GM19455 (cell line): ENCODE results near the gene PRRG3.

Experiments used
- ATAC-seq: cut with Tn5 transposase; IDR thresholded peaks from one replicate; pipeline ENCODE4 v1.9.1; 2021; ENCODE audit not compliant: unreplicated experiment

PRRG3 gene

GRCh38 chrX:151704041-151704663, 8.9 kb downstream of the PRRG3 start:
- ATAC-seq = no peak

- no peak for ATAC-seq
Measured at GRCh38 chrX:151708821-151709220, 13.6 kb downstream of the PRRG3 start.

GRCh38 chrX:151710457-151710856, 15.2 kb downstream of the PRRG3 start:
- ATAC-seq = no peak

- no peak for ATAC-seq
Measured at GRCh38 chrX:151711154-151711553, 15.9 kb downstream of the PRRG3 start.

GRCh38 chrX:151711787-151712186, 16.5 kb downstream of the PRRG3 start:
- no peak for ATAC-seq

- no peak for ATAC-seq
Measured at GRCh38 chrX:151712253-151712652, 17.0 kb downstream of the PRRG3 start.

GRCh38 chrX:151713849-151714248, 18.6 kb downstream of the PRRG3 start:
- no peak for ATAC-seq

- no peak for ATAC-seq
Measured at GRCh38 chrX:151714362-151714761, 19.1 kb downstream of the PRRG3 start.

GRCh38 chrX:151715752-151716151, 20.5 kb downstream of the PRRG3 start, which contains the start of gene FATE1:
FATE1 (plus strand) TSS chrX:151716035; CDS start chrX:151716120, 85 bp downstream.
- no peak for ATAC-seq

GRCh38 chrX:151722241-151722846, 27.1 kb downstream of the PRRG3 start:
- no peak for ATAC-seq

GRCh38 chrX:151723156-151723760, 28.0 kb downstream of the PRRG3 start:
- ATAC-seq = no peak

GRCh38 chrX:151724563-151725337, 29.5 kb downstream of the PRRG3 start:
- no peak for ATAC-seq

GRCh38 chrX:151725338-151725614, 30.0 kb downstream of the PRRG3 start:
- no peak for ATAC-seq

GRCh38 chrX:151726751-151727150, 31.5 kb downstream of the PRRG3 start:
- no peak for ATAC-seq

GRCh38 chrX:151727346-151727745, 32.1 kb downstream of the PRRG3 start:
- no peak for ATAC-seq

- no peak for ATAC-seq
Measured at GRCh38 chrX:151729056-151729725, 33.9 kb downstream of the PRRG3 start.

- no peak for ATAC-seq
Measured at GRCh38 chrX:151734446-151734845, 39.2 kb downstream of the PRRG3 start, which contains the start of gene CNGA2. CNGA2 (plus strand) TSS chrX:151734746; CDS start chrX:151738484, 3,738 bp downstream.

- ATAC-seq = no peak
Measured at GRCh38 chrX:151735219-151735618, 40.0 kb downstream of the PRRG3 start.

GRCh38 chrX:151736685-151737084, 41.4 kb downstream of the PRRG3 start:
- no peak for ATAC-seq

- ATAC-seq = no peak
Measured at GRCh38 chrX:151737494-151737893, 42.2 kb downstream of the PRRG3 start.

GRCh38 chrX:151738751-151739150, 43.5 kb downstream of the PRRG3 start:
- ATAC-seq = no peak
